HCT116 (cell line): ENCODE data around the gene IZUMO4. TPM values are rescaled to one million over a fixed set of nuclear protein-coding genes. Genes with fewer than 3 reads are reported as not detected.

Source experiments
- ATAC-seq: fragments of 200-7000 bp; cut with Tn5 transposase; 2 replicates; pipeline ENCODE4 v1.9.1; 2020; ENCODE audit warnings: mild to moderate bottlenecking, moderate library complexity
- BruUV-seq: library from RNA; stranded (reverse); fragments of 400-500 nt; replicated peaks from 2 replicates; lab custom pipeline; 2021; lab: Mats Ljungman, UMichigan
- CTCF ChIA-PET: fragments of 300-600 bp; sonication (Branson Sonifier 250); formaldehyde crosslinking; loops from one replicate; lab custom pipeline; 2021; ENCODE audit warnings: antibody characterized with exemption; lab: Charles Lee
- POLR2A ChIA-PET: fragments of 300-600, 350-600 bp; sonication (Branson Sonifier 250); formaldehyde crosslinking; loops from one replicate; lab custom pipeline; 2021; ENCODE audit warnings: antibody characterized with exemption; lab: Charles Lee
- RAD21 ChIA-PET, 2 experiments: fragments of 300-600 bp; sonication (Branson Sonifier 250); formaldehyde crosslinking; loops; one replicate each; lab custom pipeline; 2023; ENCODE audit warnings: low total read pairs in 2 of 2; ENCODE audit not compliant: uncharacterized antibody in 2 of 2, unreplicated experiment in 2 of 2, low non-redundant PET in 1 of 2; lab: Charles Lee
- DNase-seq: peaks from one replicate; pipeline ENCODE4 v3.0.0-alpha.2; 2010; ENCODE audit warnings: low read depth, low spot score
- H2AFZ ChIP-seq: fragments of 200-600 bp; shearing (Covaris generic), sonication (generic); 2 replicates; pipeline ENCODE4 v1.6.1; 2017; ENCODE audit warnings: low read depth, mixed run types, mixed read lengths, antibody characterized with exemption, low read length; ENCODE audit not compliant: poor library complexity, severe bottlenecking
- H3K27ac ChIP-seq: 2 replicates; pipeline ENCODE4 v1.5.1; 2012; ENCODE audit warnings: low read depth, low read length
- H3K27me3 ChIP-seq: fragments of 200-600 bp; sonication (generic); 2 replicates; pipeline ENCODE4 v1.6.1; 2016; ENCODE audit warnings: mixed run types, low read length, mixed read lengths; ENCODE audit not compliant: insufficient read depth
- H3K36me3 ChIP-seq, 2 experiments: fragments of 200-500 bp in 1 of 2; fragments of 200-600 bp in 1 of 2; sonication (Bioruptor generic) in 1 of 2; sonication (generic) in 1 of 2; 2 replicates each; pipeline versions ENCODE4 v1.5.1 to v1.6.1; 2014 to 2016; ENCODE audit warnings: low read length in 2 of 2, inconsistent platforms in 1 of 2, mixed read lengths in 1 of 2, mixed run types in 1 of 2; ENCODE audit not compliant: insufficient read depth in 2 of 2, control insufficient read depth in 1 of 2
- H3K4me1 ChIP-seq, 2 experiments: fragments of 200-600 bp in 1 of 2; sonication (generic) in 1 of 2; 2 replicates each; pipeline versions ENCODE4 v1.5.1 to v1.6.1; 2012 to 2017; ENCODE audit warnings: low read length in 2 of 2, inconsistent platforms in 1 of 2, mild to moderate bottlenecking in 1 of 2, mixed read lengths in 1 of 2, mixed run types in 1 of 2, moderate library complexity in 1 of 2; ENCODE audit not compliant: insufficient read depth in 2 of 2, control insufficient read depth in 1 of 2
- H3K4me2 ChIP-seq: fragments of 200-600 bp; sonication (generic); 2 replicates; pipeline ENCODE4 v1.6.1; 2017; ENCODE audit warnings: mixed run types, low read length, mixed read lengths
- H3K4me3 ChIP-seq, 2 experiments: fragments of 200-600 bp in 1 of 2; sonication (generic) in 1 of 2; replicated peaks in 1 of 2; 2 replicates each; pipeline ENCODE4 v1.5.1; 2011 to 2016; ENCODE audit warnings: low read length in 2 of 2, control low read depth in 1 of 2, low read depth in 1 of 2, mild to moderate bottlenecking in 1 of 2, mixed read lengths in 1 of 2, mixed run types in 1 of 2
- H3K79me2 ChIP-seq: fragments of 200-600 bp; sonication (generic); 2 replicates; pipeline ENCODE4 v1.6.1; 2017; ENCODE audit warnings: mild to moderate bottlenecking, mixed run types, low read length, moderate library complexity, mixed read lengths; ENCODE audit not compliant: insufficient read depth
- H3K9ac ChIP-seq: fragments of 200-600 bp; sonication (generic); 2 replicates; pipeline ENCODE4 v1.6.1; 2016; ENCODE audit warnings: low read length, mixed read lengths
- H3K9me2 ChIP-seq: fragments of 200-600 bp; sonication (generic), shearing (Covaris generic); 2 replicates; pipeline ENCODE4 v1.6.1; 2017; ENCODE audit warnings: mixed run types, mild to moderate bottlenecking, moderate library complexity; ENCODE audit not compliant: insufficient read depth
- H3K9me3 ChIP-seq, 2 experiments: fragments of 200-500 bp in 1 of 2; fragments of 200-600 bp in 1 of 2; sonication (Bioruptor generic) in 1 of 2; sonication (generic) in 1 of 2; 2 replicates each; pipeline ENCODE4 v1.6.1; 2014 to 2017; ENCODE audit warnings: low read length in 2 of 2, mixed read lengths in 2 of 2, inconsistent platforms in 1 of 2, low read depth in 1 of 2, mild to moderate bottlenecking in 1 of 2, mixed run types in 1 of 2, moderate library complexity in 1 of 2; ENCODE audit not compliant: control insufficient read depth in 1 of 2, insufficient read depth in 1 of 2
- H4K20me1 ChIP-seq: fragments of 200-600 bp; sonication (generic), shearing (Covaris generic); 2 replicates; pipeline ENCODE4 v1.6.1; 2017; ENCODE audit warnings: mixed run types, mild to moderate bottlenecking, moderate library complexity; ENCODE audit not compliant: insufficient read depth
- CBX3 ChIP-seq: IDR thresholded peaks from 2 replicates; pipeline ENCODE4 v1.6.1; 2012; ENCODE audit warnings: low read depth
- CEBPB ChIP-seq: IDR thresholded peaks from 2 replicates; pipeline ENCODE4 v1.6.1; 2012; ENCODE audit warnings: low read depth
- EGR1 ChIP-seq: IDR thresholded peaks from 2 replicates; pipeline ENCODE4 v1.6.1; 2012; ENCODE audit warnings: low read depth
- ELF1 ChIP-seq: IDR thresholded peaks from 2 replicates; pipeline ENCODE4 v1.6.1; 2012; ENCODE audit warnings: low read depth, borderline replicate concordance
- EZH2phosphoT487 ChIP-seq: fragments of 200-600 bp; IDR thresholded peaks from 2 replicates; pipeline ENCODE4 v1.6.1; 2018; ENCODE audit warnings: antibody characterized with exemption, borderline replicate concordance
- JUND ChIP-seq: IDR thresholded peaks from 2 replicates; pipeline ENCODE4 v1.6.1; 2012
- POLR2A ChIP-seq: IDR thresholded peaks from 2 replicates; pipeline ENCODE4 v1.7.0; 2011; ENCODE audit warnings: borderline replicate concordance; ENCODE audit not compliant: insufficient read depth, insufficient read length; ENCODE audit errors: extremely low read depth
- RAD21 ChIP-seq: IDR thresholded peaks from 2 replicates; pipeline ENCODE4 v1.6.1; 2012; ENCODE audit warnings: low read depth, mild to moderate bottlenecking
- SP1 ChIP-seq: IDR thresholded peaks from 2 replicates; pipeline ENCODE4 v1.6.1; 2012; ENCODE audit warnings: low read depth
- SRF ChIP-seq: IDR thresholded peaks from 2 replicates; pipeline ENCODE4 v1.6.1; 2012; ENCODE audit warnings: low read depth
- YY1 ChIP-seq: IDR thresholded peaks from 2 replicates; pipeline ENCODE4 v1.6.1; 2011; ENCODE audit warnings: low read length, low read depth, moderate library complexity, mild to moderate bottlenecking; ENCODE audit not compliant: insufficient replicate concordance; ENCODE audit errors: extremely low read depth
- ZFX ChIP-seq: fragments of 450-650 bp; IDR thresholded peaks from 2 replicates; pipeline ENCODE4 v1.6.1; 2017
- ZNF274 ChIP-seq: fragments of 200-500 bp; sonication (Bioruptor generic); IDR thresholded peaks from 2 replicates; pipeline ENCODE4 v1.6.1; 2014; ENCODE audit warnings: mild to moderate bottlenecking, low read depth, low read length, inconsistent platforms
- intact Hi-C: fragments of 100-400 bp; cut with micrococcal nuclease; formaldehyde crosslinking; loops from 2 replicates; pipeline ENCODE4 v1.10.0; 2022
- total RNA-seq: library from RNA; stranded (reverse); gene quantifications from one replicate; pipeline ENCODE4 v1.2.1, GENCODE V29; 2021; ENCODE audit not compliant: unreplicated experiment
- TF ChIP-seq, protein P1 (sequence below): IDR thresholded peaks from 2 replicates; pipeline ENCODE4 v1.6.1; 2012
- TF ChIP-seq, protein P2 (sequence below): IDR thresholded peaks from 2 replicates; pipeline ENCODE4 v1.6.1; 2012; ENCODE audit warnings: low read depth
- TF ChIP-seq, protein P3 (sequence below): IDR thresholded peaks from 2 replicates; pipeline ENCODE4 v1.6.1; 2011; ENCODE audit warnings: mild to moderate bottlenecking, low read length, moderate library complexity; ENCODE audit not compliant: insufficient replicate concordance; ENCODE audit errors: extremely low read depth
- TF ChIP-seq, protein P4 (sequence below), 3 experiments: fragments of 200-600 bp in 1 of 3; sonication (generic) in 1 of 3; IDR thresholded peaks in 2 of 3; conservative IDR thresholded peaks in 1 of 3; 2 replicates each; pipeline ENCODE4 v1.5.1; 2012 to 2017; ENCODE audit warnings: low read depth in 2 of 3, low read length in 2 of 3, antibody characterized with exemption in 1 of 3, borderline replicate concordance in 1 of 3, control low read depth in 1 of 3, mild to moderate bottlenecking in 1 of 3, mixed read lengths in 1 of 3, mixed run types in 1 of 3, moderate library complexity in 1 of 3; ENCODE audit not compliant: insufficient read depth in 1 of 3

IZUMO4 gene
- total RNA-seq, 1 experiment from 2014 or later, result 6.1 TPM

DNA sequence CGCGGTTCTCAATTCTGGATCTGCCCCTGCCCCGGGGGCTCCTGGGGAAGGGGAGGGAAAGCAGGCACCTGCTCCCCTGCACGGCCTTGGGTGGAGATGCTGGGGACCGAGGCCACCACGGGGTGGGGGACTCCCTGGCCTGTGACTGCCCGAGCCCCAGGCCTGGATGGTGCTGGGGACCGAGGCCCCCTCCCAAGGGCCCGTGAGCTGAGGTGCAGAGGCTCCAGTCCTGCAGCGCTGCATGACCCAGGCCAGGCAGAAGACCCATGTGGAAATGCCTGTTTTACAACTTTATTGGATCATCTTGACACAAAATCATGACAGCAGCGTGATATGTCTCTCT lies 4.0 kb downstream of the IZUMO4 start:
- Histone ChIP-seq H3K4me1 (peaks cover 9 to 10% of the 10 kb centered on the region in 2 experiments), H3K4me3 (no peak overlapping the region), H3K4me2 (no peak overlapping the region), H3K36me3 (peaks cover 16 to 18% of the 10 kb centered on the region in 2 experiments; a peak in 3 of 4 replicates), H3K9me2 (no peaks in the 10 kb centered on the region), H2AFZ (no peak overlapping the region), H4K20me1 (no peaks in the 10 kb centered on the region)
- DNase-seq (no peak), ATAC-seq (no peak)
- CTCF ChIA-PET, result no interaction called here
- no peak for TF ChIP-seq ELF1
- no peak for TF ChIP-seq SRF
- no peak for TF ChIP-seq EZH2phosphoT487
- TF ChIP-seq, protein P1, sequence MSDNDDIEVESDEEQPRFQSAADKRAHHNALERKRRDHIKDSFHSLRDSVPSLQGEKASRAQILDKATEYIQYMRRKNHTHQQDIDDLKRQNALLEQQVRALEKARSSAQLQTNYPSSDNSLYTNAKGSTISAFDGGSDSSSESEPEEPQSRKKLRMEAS, result no peak
- no peak for TF ChIP-seq ZFX
- TF ChIP-seq SP1, result no peak
- TF ChIP-seq RAD21, result no peak
- TF ChIP-seq ZNF274, result no peak
- TF ChIP-seq CEBPB, result no peak
- TF ChIP-seq JUND, result no peak
- TF ChIP-seq, protein P2, sequence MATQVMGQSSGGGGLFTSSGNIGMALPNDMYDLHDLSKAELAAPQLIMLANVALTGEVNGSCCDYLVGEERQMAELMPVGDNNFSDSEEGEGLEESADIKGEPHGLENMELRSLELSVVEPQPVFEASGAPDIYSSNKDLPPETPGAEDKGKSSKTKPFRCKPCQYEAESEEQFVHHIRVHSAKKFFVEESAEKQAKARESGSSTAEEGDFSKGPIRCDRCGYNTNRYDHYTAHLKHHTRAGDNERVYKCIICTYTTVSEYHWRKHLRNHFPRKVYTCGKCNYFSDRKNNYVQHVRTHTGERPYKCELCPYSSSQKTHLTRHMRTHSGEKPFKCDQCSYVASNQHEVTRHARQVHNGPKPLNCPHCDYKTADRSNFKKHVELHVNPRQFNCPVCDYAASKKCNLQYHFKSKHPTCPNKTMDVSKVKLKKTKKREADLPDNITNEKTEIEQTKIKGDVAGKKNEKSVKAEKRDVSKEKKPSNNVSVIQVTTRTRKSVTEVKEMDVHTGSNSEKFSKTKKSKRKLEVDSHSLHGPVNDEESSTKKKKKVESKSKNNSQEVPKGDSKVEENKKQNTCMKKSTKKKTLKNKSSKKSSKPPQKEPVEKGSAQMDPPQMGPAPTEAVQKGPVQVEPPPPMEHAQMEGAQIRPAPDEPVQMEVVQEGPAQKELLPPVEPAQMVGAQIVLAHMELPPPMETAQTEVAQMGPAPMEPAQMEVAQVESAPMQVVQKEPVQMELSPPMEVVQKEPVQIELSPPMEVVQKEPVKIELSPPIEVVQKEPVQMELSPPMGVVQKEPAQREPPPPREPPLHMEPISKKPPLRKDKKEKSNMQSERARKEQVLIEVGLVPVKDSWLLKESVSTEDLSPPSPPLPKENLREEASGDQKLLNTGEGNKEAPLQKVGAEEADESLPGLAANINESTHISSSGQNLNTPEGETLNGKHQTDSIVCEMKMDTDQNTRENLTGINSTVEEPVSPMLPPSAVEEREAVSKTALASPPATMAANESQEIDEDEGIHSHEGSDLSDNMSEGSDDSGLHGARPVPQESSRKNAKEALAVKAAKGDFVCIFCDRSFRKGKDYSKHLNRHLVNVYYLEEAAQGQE, result no peak
- TF ChIP-seq, protein P3, sequence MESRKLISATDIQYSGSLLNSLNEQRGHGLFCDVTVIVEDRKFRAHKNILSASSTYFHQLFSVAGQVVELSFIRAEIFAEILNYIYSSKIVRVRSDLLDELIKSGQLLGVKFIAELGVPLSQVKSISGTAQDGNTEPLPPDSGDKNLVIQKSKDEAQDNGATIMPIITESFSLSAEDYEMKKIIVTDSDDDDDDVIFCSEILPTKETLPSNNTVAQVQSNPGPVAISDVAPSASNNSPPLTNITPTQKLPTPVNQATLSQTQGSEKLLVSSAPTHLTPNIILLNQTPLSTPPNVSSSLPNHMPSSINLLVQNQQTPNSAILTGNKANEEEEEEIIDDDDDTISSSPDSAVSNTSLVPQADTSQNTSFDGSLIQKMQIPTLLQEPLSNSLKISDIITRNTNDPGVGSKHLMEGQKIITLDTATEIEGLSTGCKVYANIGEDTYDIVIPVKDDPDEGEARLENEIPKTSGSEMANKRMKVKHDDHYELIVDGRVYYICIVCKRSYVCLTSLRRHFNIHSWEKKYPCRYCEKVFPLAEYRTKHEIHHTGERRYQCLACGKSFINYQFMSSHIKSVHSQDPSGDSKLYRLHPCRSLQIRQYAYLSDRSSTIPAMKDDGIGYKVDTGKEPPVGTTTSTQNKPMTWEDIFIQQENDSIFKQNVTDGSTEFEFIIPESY, result no peak
- TF ChIP-seq, protein P4, sequence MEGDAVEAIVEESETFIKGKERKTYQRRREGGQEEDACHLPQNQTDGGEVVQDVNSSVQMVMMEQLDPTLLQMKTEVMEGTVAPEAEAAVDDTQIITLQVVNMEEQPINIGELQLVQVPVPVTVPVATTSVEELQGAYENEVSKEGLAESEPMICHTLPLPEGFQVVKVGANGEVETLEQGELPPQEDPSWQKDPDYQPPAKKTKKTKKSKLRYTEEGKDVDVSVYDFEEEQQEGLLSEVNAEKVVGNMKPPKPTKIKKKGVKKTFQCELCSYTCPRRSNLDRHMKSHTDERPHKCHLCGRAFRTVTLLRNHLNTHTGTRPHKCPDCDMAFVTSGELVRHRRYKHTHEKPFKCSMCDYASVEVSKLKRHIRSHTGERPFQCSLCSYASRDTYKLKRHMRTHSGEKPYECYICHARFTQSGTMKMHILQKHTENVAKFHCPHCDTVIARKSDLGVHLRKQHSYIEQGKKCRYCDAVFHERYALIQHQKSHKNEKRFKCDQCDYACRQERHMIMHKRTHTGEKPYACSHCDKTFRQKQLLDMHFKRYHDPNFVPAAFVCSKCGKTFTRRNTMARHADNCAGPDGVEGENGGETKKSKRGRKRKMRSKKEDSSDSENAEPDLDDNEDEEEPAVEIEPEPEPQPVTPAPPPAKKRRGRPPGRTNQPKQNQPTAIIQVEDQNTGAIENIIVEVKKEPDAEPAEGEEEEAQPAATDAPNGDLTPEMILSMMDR (IDR thresholded peaks at IDR 0.05 in 2 of 3, conservative IDR thresholded peaks at IDR 0.05 in 1 of 3; ENCODE audit: borderline replicate concordance in 1 of 3, insufficient read depth in 1 of 3, low read depth in 2 of 3, low read length in 2 of 3), result no peak
- no peak for TF ChIP-seq YY1
- TF ChIP-seq EGR1, result no peak
- no peak for TF ChIP-seq POLR2A
- TF ChIP-seq CBX3, result no peak
- TF ChIP-seq, all 23 proteins: peak for 0
- BruUV-seq, result no TSS peak
- H3K9ac ChIP-seq, result no peak overlapping the region
- H3K9me3 ChIP-seq, result no peaks in the 10 kb centered on the region; a peak in 1 of 4 replicates
- ChIA-PET POLR2A (no interaction called here), RAD21 (no interaction called here)
- no peak overlapping the region for H3K27ac ChIP-seq
- intact Hi-C loops, result no loop called here
- H3K79me2 ChIP-seq, result peaks cover 18% of the 10 kb centered on the region; the same call in 1 of the 2 replicates
- no peaks in the 10 kb centered on the region for H3K27me3 ChIP-seq
